Measurements from ENCODE around the gene CDH11. TPM values are rescaled to one million over a fixed set of nuclear protein-coding genes. Genes with fewer than 3 reads are reported as not detected.

Gene CDH11
- total and polyA plus RNA-seq, 10 donors, result 4.3 to 721 (median 305) TPM

DNA sequence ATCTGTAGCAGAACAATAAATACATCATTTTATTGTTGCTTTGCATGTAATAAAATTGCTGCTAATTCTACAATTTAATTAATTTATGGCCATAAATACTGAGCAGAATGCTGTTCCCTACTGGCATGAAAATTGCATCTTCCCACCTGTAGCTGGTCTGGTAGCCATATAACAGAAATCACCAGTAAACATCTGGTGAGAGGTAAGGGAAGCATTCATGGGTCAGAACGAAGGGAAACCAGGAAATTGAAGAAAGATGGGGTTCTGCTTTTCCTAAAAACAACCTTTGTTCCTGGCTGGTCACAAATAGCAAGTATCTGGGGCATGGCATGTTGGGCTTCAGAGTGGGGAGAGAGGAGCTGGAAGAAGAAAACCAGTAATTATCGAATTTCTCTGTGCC lies 128.4 kb downstream of the CDH11 start:
- H3K9me3 ChIP-seq, result no peaks in the 10 kb centered on the region
- no peak for TF ChIP-seq POLR2A (IDR thresholded peaks at IDR 0.05)
- TF ChIP-seq POLR2AphosphoS5 (IDR thresholded peaks at IDR 0.05), result no peak
- TF ChIP-seq, protein P1, sequence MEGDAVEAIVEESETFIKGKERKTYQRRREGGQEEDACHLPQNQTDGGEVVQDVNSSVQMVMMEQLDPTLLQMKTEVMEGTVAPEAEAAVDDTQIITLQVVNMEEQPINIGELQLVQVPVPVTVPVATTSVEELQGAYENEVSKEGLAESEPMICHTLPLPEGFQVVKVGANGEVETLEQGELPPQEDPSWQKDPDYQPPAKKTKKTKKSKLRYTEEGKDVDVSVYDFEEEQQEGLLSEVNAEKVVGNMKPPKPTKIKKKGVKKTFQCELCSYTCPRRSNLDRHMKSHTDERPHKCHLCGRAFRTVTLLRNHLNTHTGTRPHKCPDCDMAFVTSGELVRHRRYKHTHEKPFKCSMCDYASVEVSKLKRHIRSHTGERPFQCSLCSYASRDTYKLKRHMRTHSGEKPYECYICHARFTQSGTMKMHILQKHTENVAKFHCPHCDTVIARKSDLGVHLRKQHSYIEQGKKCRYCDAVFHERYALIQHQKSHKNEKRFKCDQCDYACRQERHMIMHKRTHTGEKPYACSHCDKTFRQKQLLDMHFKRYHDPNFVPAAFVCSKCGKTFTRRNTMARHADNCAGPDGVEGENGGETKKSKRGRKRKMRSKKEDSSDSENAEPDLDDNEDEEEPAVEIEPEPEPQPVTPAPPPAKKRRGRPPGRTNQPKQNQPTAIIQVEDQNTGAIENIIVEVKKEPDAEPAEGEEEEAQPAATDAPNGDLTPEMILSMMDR (IDR thresholded peaks at IDR 0.05 in 8 of 11, conservative IDR thresholded peaks at IDR 0.05 in 3 of 11), result no peak
- no peak overlapping the region for H3K4me3 ChIP-seq
- peaks cover 0 to 73% (median 9%) of the 10 kb centered on the region in 6 donors for H3K36me3 ChIP-seq
- H3K4me1 ChIP-seq, result no peaks in the 10 kb centered on the region
- no peak overlapping the region for H3K27ac ChIP-seq
- 24 to 50% (median 32%) methylated on average over 2 of the region's 2 CpGs for WGBS, 5 donors
- intact Hi-C loops (cut with DNase I; ENCODE audit: low total_unique reads), result no loop called here
- H3K27me3 ChIP-seq (replicated peaks in 1 of 7), result no peaks in the 10 kb centered on the region
- DNase-seq, result no peak

DNA sequence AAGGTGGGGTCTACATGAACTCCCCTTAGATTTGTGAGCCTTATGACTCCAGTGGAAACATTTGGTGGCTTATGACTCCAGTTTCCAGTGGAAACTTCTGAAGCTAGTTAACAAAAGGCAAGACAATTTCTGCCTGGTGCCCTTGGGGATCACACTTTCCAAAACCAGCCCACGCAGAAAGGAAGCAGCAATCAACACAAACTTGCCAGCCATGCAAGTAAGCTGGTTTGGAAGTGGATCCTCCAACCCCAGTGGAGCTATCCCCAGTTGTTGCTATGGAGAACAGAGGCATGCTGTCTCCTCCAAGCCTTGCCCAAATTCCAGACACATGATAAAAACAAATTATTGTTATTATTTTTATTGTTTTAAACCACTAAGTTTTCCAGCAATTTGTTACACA lies 130.9 kb downstream of the CDH11 start:
- no peak overlapping the region for H3K27ac ChIP-seq
- no peaks in the 10 kb centered on the region for H3K4me1 ChIP-seq
- DNase-seq, result no peak
- no peaks in the 10 kb centered on the region for H3K27me3 ChIP-seq (replicated peaks in 1 of 7)
- intact Hi-C loops (cut with DNase I; ENCODE audit: low total_unique reads), result no loop called here
- no peaks in the 10 kb centered on the region for H3K9me3 ChIP-seq
- whole genome bisulfite sequencing, 5 donors, result 55 to 77% (median 70%) methylated on average over 1 of the region's 1 CpG
- H3K36me3 ChIP-seq, result peaks cover 0 to 75% (median 4%) of the 10 kb centered on the region in 6 donors
- no peak overlapping the region for H3K4me3 ChIP-seq
- no peak for TF ChIP-seq POLR2A (IDR thresholded peaks at IDR 0.05)
- TF ChIP-seq POLR2AphosphoS5 (IDR thresholded peaks at IDR 0.05), result no peak
- TF ChIP-seq, protein P1 (IDR thresholded peaks at IDR 0.05 in 8 of 11, conservative IDR thresholded peaks at IDR 0.05 in 3 of 11), result no peak

DNA sequence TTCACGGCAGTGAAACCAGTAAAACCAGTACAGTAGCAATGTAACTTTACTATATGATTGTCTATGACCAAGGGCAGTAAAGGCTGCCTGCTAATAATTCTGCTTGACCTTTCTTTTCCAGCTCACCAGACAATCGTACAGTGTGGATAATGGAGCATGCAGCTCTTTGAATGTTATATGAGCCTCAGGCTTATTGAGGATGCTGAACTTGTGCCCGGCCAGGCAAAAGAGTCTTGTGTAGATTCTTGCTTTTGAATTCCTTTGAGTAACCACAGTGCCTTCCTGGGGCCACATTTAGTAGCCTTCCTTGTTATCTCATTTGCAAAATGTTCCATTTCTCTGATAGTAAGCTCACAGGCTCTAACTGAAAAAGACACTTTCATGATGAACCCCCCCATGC lies 131.8 kb downstream of the CDH11 start:
- Histone ChIP-seq H3K36me3 (peaks cover 0 to 80% (median 4%) of the 10 kb centered on the region in 6 donors), H3K9me3 (no peaks in the 10 kb centered on the region), H3K27me3 (replicated peaks in 1 of 7) (no peaks in the 10 kb centered on the region), H3K27ac (no peak overlapping the region), H3K4me1 (no peaks in the 10 kb centered on the region), H3K4me3 (no peak overlapping the region)
- no peak for DNase-seq
- WGBS, 5 donors, result 67 to 85% (median 72%) methylated on average over 3 of the region's 3 CpGs
- TF ChIP-seq POLR2AphosphoS5 (IDR thresholded peaks at IDR 0.05) (no peak), POLR2A (IDR thresholded peaks at IDR 0.05) (no peak)
- TF ChIP-seq, protein P1 (IDR thresholded peaks at IDR 0.05 in 8 of 11, conservative IDR thresholded peaks at IDR 0.05 in 3 of 11), result no peak
- intact Hi-C loops (cut with DNase I; ENCODE audit: low total_unique reads), result no loop called here

DNA sequence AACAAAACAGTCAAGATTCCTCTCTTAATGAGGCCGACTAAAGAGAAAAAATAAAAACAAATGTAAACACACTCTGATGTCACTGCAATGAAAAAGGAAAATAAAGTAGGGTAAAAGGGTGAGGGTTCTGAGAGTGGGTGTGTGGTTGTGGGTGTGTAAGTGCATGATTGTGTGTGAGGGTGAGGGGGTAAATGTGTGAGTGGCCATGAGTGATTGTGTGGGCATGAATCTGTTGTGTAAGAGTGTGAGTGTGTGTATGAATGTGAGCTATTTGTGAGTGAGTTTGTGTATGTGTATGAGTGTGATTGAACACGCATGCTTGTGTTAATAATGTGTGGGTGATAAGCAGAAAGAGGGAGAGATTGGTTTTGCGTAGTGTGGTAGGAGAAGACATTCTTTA lies 132.8 kb downstream of the CDH11 start:
- WGBS, 5 donors, result 84 to 92% (median 89%) methylated on average over 3 of the region's 3 CpGs
- H3K4me3 ChIP-seq, result no peak overlapping the region
- TF ChIP-seq POLR2A (IDR thresholded peaks at IDR 0.05), result no peak
- TF ChIP-seq POLR2AphosphoS5 (IDR thresholded peaks at IDR 0.05), result no peak
- TF ChIP-seq, protein P1 (IDR thresholded peaks at IDR 0.05 in 8 of 11, conservative IDR thresholded peaks at IDR 0.05 in 3 of 11), result no peak

More for the DNA sequence above, 132.8 kb downstream of the CDH11 start:
- no peak for DNase-seq
- peaks cover 0 to 80% (median 4%) of the 10 kb centered on the region in 6 donors for H3K36me3 ChIP-seq
- no peak overlapping the region for H3K27ac ChIP-seq
- no peaks in the 10 kb centered on the region for H3K27me3 ChIP-seq (replicated peaks in 1 of 7)
- intact Hi-C loops (cut with DNase I; ENCODE audit: low total_unique reads), result no loop called here
- H3K4me1 ChIP-seq, result no peaks in the 10 kb centered on the region
- no peaks in the 10 kb centered on the region for H3K9me3 ChIP-seq

Measured in spleen (tissue), 11 donors.